SK-N-SH (cell line): ENCODE results near the gene UNC119. TPM values are rescaled to one million over a fixed set of nuclear protein-coding genes. Genes with fewer than 3 reads are reported as not detected.

ENCODE experiments used
- CTCF ChIA-PET: fragments of 300-600, 350-600 bp; formaldehyde crosslinking; extraction: SDS; loops from one replicate; lab custom pipeline; 2021; lab: Yijun Ruan, JAX
- POLR2A ChIA-PET: fragments of 350-600 bp; sonication (Branson Sonifier 250); formaldehyde crosslinking; extraction: SDS; loops from one replicate; lab custom pipeline; 2020; ENCODE audit warnings: antibody characterized with exemption, inconsistent platforms; lab: Yijun Ruan, JAX
- DNase-seq: peaks from one replicate; pipeline ENCODE4 v3.0.0; 2012
- H2AFZ ChIP-seq: fragments of 200-600 bp; sonication (generic); 2 replicates; pipeline ENCODE4 v1.8.1; 2016; ENCODE audit warnings: antibody characterized with exemption, mild to moderate bottlenecking, low read depth
- H3F3A ChIP-seq: fragments of 200-600 bp; sonication (generic); replicated peaks from 2 replicates; pipeline ENCODE3; 2016; ENCODE audit warnings: antibody characterized with exemption, mild to moderate bottlenecking; ENCODE audit not compliant: insufficient read depth
- H3K27ac ChIP-seq, 2 experiments: fragments of 200-500 bp in 1 of 2; fragments of 200-600 bp in 1 of 2; sonication (Bioruptor generic) in 1 of 2; sonication (generic), shearing (Covaris generic) in 1 of 2; 2 replicates each; pipeline versions ENCODE4 v1.5.1 to v1.6.1; 2014 to 2016; ENCODE audit warnings: low read depth in 2 of 2, inconsistent platforms in 1 of 2, low read length in 1 of 2, mild to moderate bottlenecking in 1 of 2, mixed read lengths in 1 of 2
- H3K27me3 ChIP-seq: fragments of 200-600 bp; sonication (generic), shearing (Covaris generic); 2 replicates; pipeline ENCODE4 v1.6.1; 2016; ENCODE audit warnings: mixed run types; ENCODE audit not compliant: insufficient read depth
- H3K36me3 ChIP-seq, 2 experiments: fragments of 200-500 bp in 1 of 2; fragments of 200-600 bp in 1 of 2; sonication (Bioruptor generic) in 1 of 2; sonication (generic) in 1 of 2; replicated peaks in 1 of 2; 2 replicates each; pipeline versions ENCODE3 to v1.5.1; 2014 to 2016; ENCODE audit warnings: low read length in 1 of 2, mild to moderate bottlenecking in 1 of 2; ENCODE audit not compliant: insufficient read depth in 2 of 2, control insufficient read depth in 1 of 2
- H3K4me1 ChIP-seq, 2 experiments: fragments of 200-500 bp in 1 of 2; fragments of 200-600 bp in 1 of 2; sonication (Bioruptor generic) in 1 of 2; sonication (generic), shearing (Covaris generic) in 1 of 2; 2 replicates each; pipeline versions ENCODE4 v1.5.1 to v1.6.1; 2014 to 2016; ENCODE audit warnings: low read depth in 1 of 2, low read length in 1 of 2, mixed run types in 1 of 2; ENCODE audit not compliant: insufficient read depth in 2 of 2, control insufficient read depth in 1 of 2
- H3K4me2 ChIP-seq: fragments of 200-600 bp; sonication (generic), shearing (Covaris generic); 2 replicates; pipeline ENCODE4 v1.6.1; 2017; ENCODE audit warnings: mixed run types
- H3K4me3 ChIP-seq, 2 experiments: fragments of 200-500 bp in 1 of 2; fragments of 200-600 bp in 1 of 2; sonication (Bioruptor generic) in 1 of 2; sonication (generic), shearing (Covaris generic) in 1 of 2; 2 replicates each; pipeline versions ENCODE4 v1.5.1 to v1.8.1; 2014 to 2016; ENCODE audit warnings: low read depth in 2 of 2, inconsistent platforms in 1 of 2, low read length in 1 of 2, mild to moderate bottlenecking in 1 of 2, mixed read lengths in 1 of 2, moderate library complexity in 1 of 2
- H3K79me2 ChIP-seq: fragments of 200-600 bp; sonication (generic); 2 replicates; pipeline ENCODE4 v1.8.1; 2017; ENCODE audit warnings: mild to moderate bottlenecking; ENCODE audit not compliant: insufficient read depth
- H3K9ac ChIP-seq: fragments of 200-600 bp; sonication (generic); 2 replicates; pipeline ENCODE4 v1.6.1; 2017; ENCODE audit warnings: mixed run types
- H3K9me2 ChIP-seq: fragments of 200-600 bp; sonication (generic); 2 replicates; pipeline ENCODE4 v1.6.1; 2017; ENCODE audit warnings: mixed run types
- H3K9me3 ChIP-seq: fragments of 200-600 bp; sonication (generic); 2 replicates; pipeline ENCODE4 v1.6.1; 2017; ENCODE audit warnings: mixed run types, mild to moderate bottlenecking, moderate library complexity
- H4K20me1 ChIP-seq: fragments of 200-600 bp; sonication (generic); 2 replicates; pipeline ENCODE4 v1.6.1; 2017; ENCODE audit warnings: mild to moderate bottlenecking, mixed run types; ENCODE audit not compliant: insufficient read depth
- CTCF ChIP-seq: fragments of 200-600 bp; sonication (generic); IDR thresholded peaks from 2 replicates; pipeline ENCODE4 v1.6.1; 2017; ENCODE audit warnings: antibody characterized with exemption, mild to moderate bottlenecking, moderate library complexity
- ELF1 ChIP-seq: IDR thresholded peaks from 2 replicates; pipeline ENCODE4 v1.4.0; 2012
- EZH2phosphoT487 ChIP-seq: fragments of 200-600 bp; sonication (generic); IDR thresholded peaks from 2 replicates; pipeline ENCODE4 v1.6.1; 2017; ENCODE audit warnings: low read depth, mixed run types, mild to moderate bottlenecking, antibody characterized with exemption, moderate library complexity, borderline replicate concordance
- FOSL2 ChIP-seq: IDR thresholded peaks from 2 replicates; pipeline ENCODE4 v1.4.0; 2012; ENCODE audit warnings: low read depth, mild to moderate bottlenecking, moderate library complexity, borderline replicate concordance
- MAX ChIP-seq: IDR thresholded peaks from 2 replicates; pipeline ENCODE4 v1.4.0; 2012; ENCODE audit warnings: low read depth
- MEF2A ChIP-seq: IDR thresholded peaks from 2 replicates; pipeline ENCODE4 v1.4.0; 2012; ENCODE audit warnings: low read depth, borderline replicate concordance
- MXI1 ChIP-seq: IDR thresholded peaks from 2 replicates; pipeline ENCODE4 v1.6.1; 2012; ENCODE audit warnings: mild to moderate bottlenecking, low read depth, low read length, improper control_type of control experiment
- NFIC ChIP-seq: IDR thresholded peaks from 2 replicates; pipeline ENCODE4 v1.4.0; 2012; ENCODE audit warnings: borderline replicate concordance
- RFX5 ChIP-seq: IDR thresholded peaks from 2 replicates; pipeline ENCODE4 v1.6.1; 2012; ENCODE audit warnings: mild to moderate bottlenecking, improper control_type of control experiment, low read length
- SMC3 ChIP-seq: IDR thresholded peaks from 2 replicates; pipeline ENCODE4 v1.6.1; 2012; ENCODE audit warnings: low read depth, low read length, improper control_type of control experiment
- TCF12 ChIP-seq: IDR thresholded peaks from 2 replicates; pipeline ENCODE4 v1.4.0; 2012
- TEAD4 ChIP-seq: IDR thresholded peaks from 2 replicates; pipeline ENCODE4 v1.4.0; 2012; ENCODE audit warnings: mild to moderate bottlenecking, borderline replicate concordance; ENCODE audit not compliant: insufficient read depth
- USF1 ChIP-seq: IDR thresholded peaks from 2 replicates; pipeline ENCODE4 v1.4.0; 2012; ENCODE audit warnings: low read depth, borderline replicate concordance
- WGBS: methylation state at CpG from one replicate; pipeline ENCODE4 v1.1.6; 2017; ENCODE audit warnings: low lambda C conversion rate; 5-methylcytosine and 5-hydroxymethylcytosine counted together
- polyA plus RNA-seq, 3 experiments: library from polyadenylated mRNA; depleted of rRNA; stranded (reverse); fragments of >200 nt; gene quantifications; 2 replicates each; pipeline ENCODE4 v1.2.3, GENCODE V29; 2012
- TF ChIP-seq, protein P1 (sequence below): IDR thresholded peaks from 2 replicates; pipeline ENCODE4 v1.4.0; 2012; ENCODE audit warnings: low read depth, borderline replicate concordance
- TF ChIP-seq, protein P2 (sequence below): IDR thresholded peaks from 2 replicates; pipeline ENCODE4; 2012

Gene UNC119
- polyA plus RNA-seq, 1 of the 3 experiments (the other 2 are of a cell fraction) = 89.9 TPM

GRCh38 chr17:28524476-28525424 lies 27.7 kb downstream of the UNC119 start:
- H3F3A ChIP-seq = no peaks in the 10 kb centered on the region
- TF ChIP-seq EZH2phosphoT487 = no peak
- TF ChIP-seq FOSL2 = no peak
- no peak for TF ChIP-seq USF1
- no peak for TF ChIP-seq MEF2A
- no peak overlapping the region for H2AFZ ChIP-seq
- WGBS = 76% methylated on average over 22 of the region's 25 CpGs
- H3K36me3 ChIP-seq = no peaks in the 10 kb centered on the region
- H3K79me2 ChIP-seq = no peaks in the 10 kb centered on the region
- ChIA-PET POLR2A (no interaction called here), CTCF (interaction anchor here (1.0 kb wide), 1 partner anchor 16 kb away, joined by 3 read pairs; no protein-coding TSS in a partner anchor)
- peaks cover 0 to 6% of the 10 kb centered on the region in 2 experiments; a peak in 1 of 4 replicates for H3K4me1 ChIP-seq
- no peaks in the 10 kb centered on the region for H4K20me1 ChIP-seq
- no peak overlapping the region for H3K27ac ChIP-seq
- no peak for DNase-seq
- H3K9me2 ChIP-seq = no peaks in the 10 kb centered on the region
- no peak overlapping the region for H3K4me3 ChIP-seq
- no peaks in the 10 kb centered on the region for H3K27me3 ChIP-seq
- no peaks in the 10 kb centered on the region for H3K9me3 ChIP-seq
- no peak overlapping the region for H3K9ac ChIP-seq
- H3K4me2 ChIP-seq = no peak overlapping the region

- Histone ChIP-seq H2AFZ (no peak overlapping the region), H3K27ac (no peak overlapping the region), H3K4me2 (no peak overlapping the region), H3K36me3 (no peaks in the 10 kb centered on the region), H3K4me3 (no peak overlapping the region), H3K9me3 (no peaks in the 10 kb centered on the region), H3K9ac (no peak overlapping the region), H3K27me3 (no peaks in the 10 kb centered on the region), H3K4me1 (peaks cover 0 to 6% of the 10 kb centered on the region in 2 experiments; a peak in 1 of 4 replicates), H3F3A (no peaks in the 10 kb centered on the region), H3K79me2 (no peaks in the 10 kb centered on the region), H3K9me2 (no peaks in the 10 kb centered on the region), H4K20me1 (no peaks in the 10 kb centered on the region)
- DNase-seq = no peak
- 78% methylated on average over 10 of the region's 15 CpGs for WGBS
- no peak for TF ChIP-seq SMC3
- TF ChIP-seq FOSL2 = no peak
- TF ChIP-seq MEF2A = no peak
- TF ChIP-seq RFX5 = no peak
- TF ChIP-seq ELF1 = no peak
- no peak for TF ChIP-seq CTCF
- TF ChIP-seq, protein P1, sequence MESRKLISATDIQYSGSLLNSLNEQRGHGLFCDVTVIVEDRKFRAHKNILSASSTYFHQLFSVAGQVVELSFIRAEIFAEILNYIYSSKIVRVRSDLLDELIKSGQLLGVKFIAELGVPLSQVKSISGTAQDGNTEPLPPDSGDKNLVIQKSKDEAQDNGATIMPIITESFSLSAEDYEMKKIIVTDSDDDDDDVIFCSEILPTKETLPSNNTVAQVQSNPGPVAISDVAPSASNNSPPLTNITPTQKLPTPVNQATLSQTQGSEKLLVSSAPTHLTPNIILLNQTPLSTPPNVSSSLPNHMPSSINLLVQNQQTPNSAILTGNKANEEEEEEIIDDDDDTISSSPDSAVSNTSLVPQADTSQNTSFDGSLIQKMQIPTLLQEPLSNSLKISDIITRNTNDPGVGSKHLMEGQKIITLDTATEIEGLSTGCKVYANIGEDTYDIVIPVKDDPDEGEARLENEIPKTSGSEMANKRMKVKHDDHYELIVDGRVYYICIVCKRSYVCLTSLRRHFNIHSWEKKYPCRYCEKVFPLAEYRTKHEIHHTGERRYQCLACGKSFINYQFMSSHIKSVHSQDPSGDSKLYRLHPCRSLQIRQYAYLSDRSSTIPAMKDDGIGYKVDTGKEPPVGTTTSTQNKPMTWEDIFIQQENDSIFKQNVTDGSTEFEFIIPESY = no peak
- TF ChIP-seq, protein P2, sequence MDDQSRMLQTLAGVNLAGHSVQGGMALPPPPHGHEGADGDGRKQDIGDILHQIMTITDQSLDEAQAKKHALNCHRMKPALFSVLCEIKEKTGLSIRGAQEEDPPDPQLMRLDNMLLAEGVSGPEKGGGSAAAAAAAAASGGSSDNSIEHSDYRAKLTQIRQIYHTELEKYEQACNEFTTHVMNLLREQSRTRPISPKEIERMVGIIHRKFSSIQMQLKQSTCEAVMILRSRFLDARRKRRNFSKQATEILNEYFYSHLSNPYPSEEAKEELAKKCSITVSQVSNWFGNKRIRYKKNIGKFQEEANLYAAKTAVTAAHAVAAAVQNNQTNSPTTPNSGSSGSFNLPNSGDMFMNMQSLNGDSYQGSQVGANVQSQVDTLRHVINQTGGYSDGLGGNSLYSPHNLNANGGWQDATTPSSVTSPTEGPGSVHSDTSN = no peak
- TF ChIP-seq MAX = no peak
- no peak for TF ChIP-seq MXI1
- no peak for TF ChIP-seq USF1
- TF ChIP-seq TCF12 = no peak
- TF ChIP-seq NFIC = no peak
- TF ChIP-seq TEAD4 = no peak
- ChIA-PET CTCF (no interaction called here), POLR2A (no interaction called here)
These were observed 28.5 kb downstream of the UNC119 start for GRCh38 chr17:28523876-28524275.
